Measurements from ENCODE around the gene ZC3H4. TPM values are rescaled to one million over a fixed set of nuclear protein-coding genes. Genes with fewer than 3 reads are reported as not detected.

Gene ZC3H4
- total RNA-seq, 4 donors from 2014 or later: 16.4 to 26.2 (median 20.1) TPM

- H3K27me3 ChIP-seq: no peaks in the 10 kb centered on the region
- intact Hi-C loops (cut with DNase I): no loop called here
- H3K4me1 ChIP-seq: peaks cover 30 to 90% (median 44%) of the 10 kb centered on the region in 3 donors
- DNase-seq: no peak
- H3K9me3 ChIP-seq: no peaks in the 10 kb centered on the region
- peak overlapping the region; percentile 30 to 94 (median 90) for H3K27ac ChIP-seq
- no peak for TF ChIP-seq POLR2A (IDR thresholded peaks at IDR 0.05)
- TF ChIP-seq, protein P1, sequence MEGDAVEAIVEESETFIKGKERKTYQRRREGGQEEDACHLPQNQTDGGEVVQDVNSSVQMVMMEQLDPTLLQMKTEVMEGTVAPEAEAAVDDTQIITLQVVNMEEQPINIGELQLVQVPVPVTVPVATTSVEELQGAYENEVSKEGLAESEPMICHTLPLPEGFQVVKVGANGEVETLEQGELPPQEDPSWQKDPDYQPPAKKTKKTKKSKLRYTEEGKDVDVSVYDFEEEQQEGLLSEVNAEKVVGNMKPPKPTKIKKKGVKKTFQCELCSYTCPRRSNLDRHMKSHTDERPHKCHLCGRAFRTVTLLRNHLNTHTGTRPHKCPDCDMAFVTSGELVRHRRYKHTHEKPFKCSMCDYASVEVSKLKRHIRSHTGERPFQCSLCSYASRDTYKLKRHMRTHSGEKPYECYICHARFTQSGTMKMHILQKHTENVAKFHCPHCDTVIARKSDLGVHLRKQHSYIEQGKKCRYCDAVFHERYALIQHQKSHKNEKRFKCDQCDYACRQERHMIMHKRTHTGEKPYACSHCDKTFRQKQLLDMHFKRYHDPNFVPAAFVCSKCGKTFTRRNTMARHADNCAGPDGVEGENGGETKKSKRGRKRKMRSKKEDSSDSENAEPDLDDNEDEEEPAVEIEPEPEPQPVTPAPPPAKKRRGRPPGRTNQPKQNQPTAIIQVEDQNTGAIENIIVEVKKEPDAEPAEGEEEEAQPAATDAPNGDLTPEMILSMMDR (IDR thresholded peaks at IDR 0.05): no peak
- 87 to 88% methylated on average over 6 of the region's 6 CpGs for WGBS, 2 donors
- H3K4me3 ChIP-seq: no peak overlapping the region
- H3K36me3 ChIP-seq: peaks cover 0 to 9% (median 0%) of the 10 kb centered on the region in 3 donors
These were observed 15.0 kb downstream of the ZC3H4 start for GRCh38 chr19:47098608-47099007.

DNA sequence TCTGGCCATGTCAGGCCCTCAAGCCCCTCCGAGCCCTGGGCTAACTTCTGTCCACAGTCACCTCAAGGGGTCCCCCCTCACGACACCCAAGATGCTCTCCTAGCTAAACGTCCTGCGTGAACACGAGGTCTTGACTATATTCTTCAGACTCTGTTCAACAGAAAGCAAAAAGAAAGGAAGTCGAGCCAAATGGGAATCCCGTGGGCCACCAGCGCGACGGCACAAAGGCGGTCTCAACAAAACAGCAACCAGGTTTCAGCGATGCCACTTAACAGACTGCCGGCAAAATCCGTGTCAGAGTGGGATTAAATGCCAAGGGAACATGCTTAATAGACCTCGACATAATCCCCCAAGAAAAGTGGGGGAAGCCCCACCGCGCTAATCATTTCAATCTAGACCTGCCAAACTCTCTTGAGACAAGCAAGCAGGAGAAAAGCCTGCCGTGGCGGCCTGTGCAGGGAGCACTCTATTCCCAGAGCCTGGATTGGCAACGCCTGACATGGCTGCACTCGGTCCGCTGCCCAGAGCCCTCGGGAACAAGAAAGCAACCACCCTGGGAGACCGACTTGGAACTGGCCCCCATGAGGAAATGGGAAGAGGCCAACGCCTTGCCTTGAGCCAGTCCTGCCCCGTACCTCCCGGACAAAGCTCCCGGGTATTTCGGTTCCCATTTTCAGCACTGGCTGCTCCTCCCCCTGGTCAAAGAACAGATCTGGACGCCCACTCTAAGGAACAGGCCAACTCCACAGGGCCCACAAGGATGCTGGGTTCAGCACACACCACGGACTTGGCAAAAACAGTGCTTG lies 16.0 kb downstream of the ZC3H4 start:
- Histone ChIP-seq H3K9me3 (no peaks in the 10 kb centered on the region), H3K27ac (peak overlapping the region; percentile 88 to 94 (median 90)), H3K36me3 (peaks cover 0 to 19% (median 0%) of the 10 kb centered on the region in 3 donors), H3K4me1 (peaks cover 31 to 90% (median 44%) of the 10 kb centered on the region in 3 donors), H3K4me3 (peak overlapping the region in 1 of 4 donors; percentile 22), H3K27me3 (no peaks in the 10 kb centered on the region)
- intact Hi-C loops (cut with DNase I): no loop called here
- no peak for DNase-seq
- TF ChIP-seq, protein P1 (IDR thresholded peaks at IDR 0.05): no peak
- no peak for TF ChIP-seq POLR2A (IDR thresholded peaks at IDR 0.05)
- 62 to 63% methylated on average over 17 of the region's 31 CpGs for WGBS, 2 donors

GRCh38 chr19:47096721-47097120 lies 16.9 kb downstream of the ZC3H4 start:
- DNase-seq: no peak
- Histone ChIP-seq H3K27ac (peak overlapping the region; percentile 88 to 94 (median 90)), H3K9me3 (no peaks in the 10 kb centered on the region), H3K4me3 (peak overlapping the region in 1 of 4 donors; percentile 24), H3K4me1 (peaks cover 31 to 81% (median 44%) of the 10 kb centered on the region in 3 donors), H3K27me3 (no peaks in the 10 kb centered on the region), H3K36me3 (peaks cover 0 to 28% (median 0%) of the 10 kb centered on the region in 3 donors)
- 51 to 67% methylated on average over 5 of the region's 9 CpGs for WGBS, 2 donors
- intact Hi-C loops (cut with DNase I): no loop called here
- TF ChIP-seq, protein P1 (IDR thresholded peaks at IDR 0.05): no peak
- TF ChIP-seq POLR2A (IDR thresholded peaks at IDR 0.05): no peak

GRCh38 chr19:47096100-47096704 lies 17.4 kb downstream of the ZC3H4 start:
- H3K4me1 ChIP-seq: peaks cover 31 to 76% (median 44%) of the 10 kb centered on the region in 3 donors
- peak overlapping the region in 1 of 4 donors; percentile 24 for H3K4me3 ChIP-seq
- 70 to 78% methylated on average over 4 to 7 of the region's 12 CpGs for WGBS, 2 donors
- peak in 2 of 4 donors; percentile 17 to 19 for TF ChIP-seq POLR2A (IDR thresholded peaks at IDR 0.05)
- TF ChIP-seq, protein P1 (IDR thresholded peaks at IDR 0.05): no peak
- H3K27ac ChIP-seq: peak overlapping the region; percentile 88 to 94 (median 90)
- H3K9me3 ChIP-seq: no peaks in the 10 kb centered on the region
- H3K36me3 ChIP-seq: peaks cover 0 to 33% (median 0%) of the 10 kb centered on the region in 3 donors
- DNase-seq: no peak
- no peaks in the 10 kb centered on the region for H3K27me3 ChIP-seq
- intact Hi-C loops (cut with DNase I): no loop called here
